Panc1 (cell line): ENCODE results near the gene DUSP16. TPM values are rescaled to one million over a fixed set of nuclear protein-coding genes. Genes with fewer than 3 reads are reported as not detected.

Experiments
- ATAC-seq: fragments of 200-7000 bp; cut with Tn5 transposase; 2 replicates; pipeline ENCODE4 v1.9.1; 2020; ENCODE audit warnings: mild to moderate bottlenecking, moderate library complexity
- BruUV-seq: library from RNA; stranded (reverse); fragments of 400-500 nt; replicated peaks from 2 replicates; lab custom pipeline; 2021; lab: Mats Ljungman, UMichigan
- CTCF ChIA-PET: fragments of 300-600 bp; sonication (Branson Sonifier 250); formaldehyde crosslinking; loops from one replicate; lab custom pipeline; 2022; ENCODE audit warnings: antibody characterized with exemption; lab: Charles Lee
- POLR2A ChIA-PET: fragments of 300-600 bp; sonication (Branson Sonifier 250); formaldehyde crosslinking; loops from one replicate; lab custom pipeline; 2022; ENCODE audit warnings: antibody characterized with exemption; lab: Charles Lee
- DNase-seq: peaks from one replicate; pipeline ENCODE4 v3.0.0-alpha.2; 2010; ENCODE audit warnings: low read depth, low spot score
- H3K27ac ChIP-seq: 2 replicates; pipeline ENCODE4 v1.5.1; 2011; ENCODE audit warnings: mild to moderate bottlenecking, low read length, inconsistent platforms
- H3K27me3 ChIP-seq: fragments of 200-500 bp; sonication (Bioruptor generic); 2 replicates; pipeline ENCODE4 v1.6.0; 2014; ENCODE audit warnings: low read length, inconsistent platforms; ENCODE audit not compliant: control insufficient read depth, insufficient read depth
- H3K36me3 ChIP-seq: fragments of 200-500 bp; sonication (Bioruptor generic); 2 replicates; pipeline ENCODE4 v1.5.1; 2014; ENCODE audit warnings: inconsistent platforms, mild to moderate bottlenecking, low read length, moderate library complexity; ENCODE audit not compliant: control insufficient read depth, insufficient read depth
- H3K4me1 ChIP-seq: 2 replicates; pipeline ENCODE4 v1.5.1; 2011; ENCODE audit warnings: inconsistent platforms, mild to moderate bottlenecking, low read length, moderate library complexity; ENCODE audit not compliant: control insufficient read depth, insufficient read depth
- H3K4me3 ChIP-seq, 2 experiments: 2 replicates each; pipeline ENCODE4 v1.5.1; 2011 to 2012; ENCODE audit warnings: low read depth in 2 of 2, low read length in 2 of 2, mild to moderate bottlenecking in 2 of 2, inconsistent platforms in 1 of 2, moderate library complexity in 1 of 2
- H3K9me3 ChIP-seq: fragments of 200-500 bp; sonication (Bioruptor generic); 2 replicates; pipeline ENCODE4 v1.5.1; 2014; ENCODE audit warnings: low read depth, mild to moderate bottlenecking, inconsistent platforms, low read length, moderate library complexity; ENCODE audit not compliant: control insufficient read depth, insufficient read depth
- CTCF ChIP-seq: fragments of 450-650 bp; IDR thresholded peaks from 2 replicates; pipeline ENCODE4 v1.5.1; 2017; ENCODE audit warnings: mild to moderate bottlenecking
- POLR2AphosphoS5 ChIP-seq: IDR thresholded peaks from 2 replicates; pipeline ENCODE4 v1.6.1; 2012; ENCODE audit warnings: mild to moderate bottlenecking, low read depth, low read length, moderate library complexity
- REST ChIP-seq, 2 experiments: IDR thresholded peaks; 2 replicates each; pipeline ENCODE4 v1.6.1; 2011 to 2012; ENCODE audit warnings: low read depth in 2 of 2, control low read depth in 1 of 2, low read length in 1 of 2, mild to moderate bottlenecking in 1 of 2, moderate library complexity in 1 of 2; ENCODE audit not compliant: insufficient read depth in 1 of 2
- SIN3A ChIP-seq: IDR thresholded peaks from 2 replicates; pipeline ENCODE4 v1.6.1; 2012; ENCODE audit warnings: low read depth, mild to moderate bottlenecking, low read length, moderate library complexity, borderline replicate concordance; ENCODE audit not compliant: insufficient read depth
- TCF7L2 ChIP-seq: IDR thresholded peaks from 2 replicates; pipeline ENCODE4 v1.6.1; 2011; ENCODE audit warnings: mild to moderate bottlenecking, low read depth, low read length, inconsistent platforms
- in situ Hi-C: cut with HindIII; loops from 2 replicates; pipeline ENCODE4 v1.10.0; 2016; ENCODE audit warnings: low sequenced_read_pairs, low pct_unique_long_range_greater_than_20kb
- intact Hi-C: fragments of 100-400 bp; cut with micrococcal nuclease; formaldehyde crosslinking; loops from one replicate; pipeline ENCODE4 v1.10.0; 2022; ENCODE audit not compliant: unreplicated experiment
- total RNA-seq: library from RNA; stranded (reverse); gene quantifications from one replicate; pipeline ENCODE4 v1.2.1, GENCODE V29; 2021; ENCODE audit not compliant: unreplicated experiment

Gene DUSP16
- total RNA-seq, 1 experiment from 2014 or later: 12.9 TPM

GRCh38 chr12:12452326-12452902, 110.2 kb downstream of the DUSP16 start:
- in situ Hi-C loops: no loop called here
- no peaks in the 10 kb centered on the region for H3K9me3 ChIP-seq
- POLR2A ChIA-PET: no interaction called here
- H3K27me3 ChIP-seq: no peaks in the 10 kb centered on the region
- no peak overlapping the region for H3K4me3 ChIP-seq
- H3K27ac ChIP-seq: no peak overlapping the region
- H3K4me1 ChIP-seq: no peaks in the 10 kb centered on the region
- CTCF ChIA-PET: no interaction called here
- BruUV-seq: no TSS peak
- ATAC-seq (no peak), DNase-seq (no peak)
- H3K36me3 ChIP-seq: no peaks in the 10 kb centered on the region
- intact Hi-C loops: no loop called here
- no peak for TF ChIP-seq CTCF
- no peak for TF ChIP-seq POLR2AphosphoS5
- no peak for TF ChIP-seq TCF7L2
- TF ChIP-seq REST (IDR thresholded peaks at IDR 0.05; ENCODE audit: insufficient read depth in 1 of 2, low read depth in 2 of 2, low read length in 1 of 2): no peak
- no peak for TF ChIP-seq SIN3A

GRCh38 chr12:12451098-12451497, 111.6 kb downstream of the DUSP16 start:
- CTCF ChIA-PET: no interaction called here
- no peaks in the 10 kb centered on the region for H3K4me1 ChIP-seq
- no peak for DNase-seq
- H3K36me3 ChIP-seq: no peaks in the 10 kb centered on the region
- in situ Hi-C loops: no loop called here
- H3K9me3 ChIP-seq: no peaks in the 10 kb centered on the region
- intact Hi-C loops: no loop called here
- TF ChIP-seq POLR2AphosphoS5 (no peak), CTCF (no peak)
- no peaks in the 10 kb centered on the region for H3K27me3 ChIP-seq
- H3K4me3 ChIP-seq: no peak overlapping the region
- no TSS peak for BruUV-seq
- POLR2A ChIA-PET: no interaction called here
- no peak overlapping the region for H3K27ac ChIP-seq
- no peak for ATAC-seq
